ENCODE measurements around the gene TSC1.

Gene TSC1

DNA sequence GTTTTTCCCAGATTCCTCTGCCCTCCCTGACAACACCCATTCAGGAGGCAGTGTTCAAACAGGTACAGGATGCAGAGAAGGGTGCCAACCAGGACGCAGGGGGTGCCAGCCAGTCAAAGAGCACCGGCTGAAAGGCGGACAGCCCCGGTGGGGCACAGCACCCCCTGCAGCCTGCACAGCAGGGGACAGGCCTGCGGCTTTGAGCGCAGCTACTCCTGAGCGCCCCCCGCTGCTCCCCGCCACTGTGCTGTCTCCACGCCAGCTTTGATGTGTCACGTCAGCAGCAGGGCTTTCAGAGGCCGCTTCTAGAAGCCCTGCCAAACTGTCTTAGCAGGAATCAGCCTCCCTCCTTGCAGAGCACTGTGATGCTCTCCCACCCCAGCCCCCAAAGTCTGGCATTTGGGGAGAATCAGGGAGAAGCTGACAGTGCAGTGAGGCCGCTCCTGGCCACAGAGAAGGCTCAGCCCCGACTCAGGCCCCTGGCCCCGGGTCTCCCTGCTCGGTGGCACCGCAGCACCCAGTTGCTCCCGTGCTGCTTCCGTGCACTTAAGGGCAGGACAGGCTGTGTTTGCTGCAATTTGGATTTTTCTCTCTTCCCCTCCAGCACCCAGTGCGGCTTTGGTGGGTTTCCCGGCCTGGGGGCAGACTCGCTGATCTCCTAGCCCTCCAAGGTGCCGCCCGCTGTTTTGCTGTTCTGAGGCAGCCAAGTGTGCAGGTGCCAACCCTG lies 86.6 kb downstream of the TSC1 start:
- DNase-seq: no peak

DNA sequence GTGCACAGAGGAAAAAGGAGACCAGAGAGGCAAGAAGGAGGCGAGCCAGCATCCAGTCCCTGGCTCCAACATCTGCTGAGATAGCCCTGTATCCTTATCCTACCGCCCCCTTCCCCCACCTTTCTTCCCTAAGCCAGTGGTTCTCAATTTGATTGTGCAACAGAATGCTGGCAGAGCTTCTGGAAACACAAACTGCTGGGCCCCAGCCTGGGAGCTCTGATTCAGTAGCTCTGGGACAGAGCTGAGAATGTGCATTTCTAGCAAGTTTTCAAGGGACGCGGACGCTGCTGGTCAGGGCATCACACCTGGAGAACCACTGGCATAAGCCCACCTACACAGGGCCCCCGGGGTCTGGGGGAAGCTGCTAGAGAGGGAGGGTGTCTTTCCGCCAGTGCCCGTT lies 87.4 kb downstream of the TSC1 start:
- DNase-seq: no peak

- DNase-seq: no peak
Measured at GRCh38 chr9:132855904-132856303, 88.5 kb downstream of the TSC1 start.

DNA sequence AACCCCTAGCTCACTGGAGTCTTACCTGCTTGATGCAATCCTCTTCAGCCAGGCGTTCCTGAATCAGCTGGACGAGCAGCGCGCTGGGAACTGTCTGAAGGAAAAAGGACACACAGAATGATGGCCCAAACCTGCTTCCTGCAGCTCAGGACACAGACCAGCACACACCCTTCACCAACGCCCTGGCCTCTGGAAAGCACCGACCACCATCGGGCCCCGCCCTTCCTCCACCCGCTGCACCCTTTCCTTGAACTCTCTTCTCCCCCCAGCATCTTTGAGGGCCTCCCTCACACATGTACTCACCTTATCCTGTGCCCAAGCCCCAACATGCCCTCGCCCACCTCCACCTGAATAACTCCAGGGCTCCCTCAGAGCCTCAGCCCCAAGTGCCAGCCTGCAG lies 89.6 kb downstream of the TSC1 start:
- no peak for DNase-seq

GRCh38 chr9:132853482-132853881 lies 90.9 kb downstream of the TSC1 start:
- DNase-seq: no peak

GRCh38 chr9:132849185-132849706 lies 95.2 kb downstream of the TSC1 start:
- DNase-seq: no peak

GRCh38 chr9:132846918-132847515 lies 97.4 kb downstream of the TSC1 start:
- DNase-seq: no peak

DNA sequence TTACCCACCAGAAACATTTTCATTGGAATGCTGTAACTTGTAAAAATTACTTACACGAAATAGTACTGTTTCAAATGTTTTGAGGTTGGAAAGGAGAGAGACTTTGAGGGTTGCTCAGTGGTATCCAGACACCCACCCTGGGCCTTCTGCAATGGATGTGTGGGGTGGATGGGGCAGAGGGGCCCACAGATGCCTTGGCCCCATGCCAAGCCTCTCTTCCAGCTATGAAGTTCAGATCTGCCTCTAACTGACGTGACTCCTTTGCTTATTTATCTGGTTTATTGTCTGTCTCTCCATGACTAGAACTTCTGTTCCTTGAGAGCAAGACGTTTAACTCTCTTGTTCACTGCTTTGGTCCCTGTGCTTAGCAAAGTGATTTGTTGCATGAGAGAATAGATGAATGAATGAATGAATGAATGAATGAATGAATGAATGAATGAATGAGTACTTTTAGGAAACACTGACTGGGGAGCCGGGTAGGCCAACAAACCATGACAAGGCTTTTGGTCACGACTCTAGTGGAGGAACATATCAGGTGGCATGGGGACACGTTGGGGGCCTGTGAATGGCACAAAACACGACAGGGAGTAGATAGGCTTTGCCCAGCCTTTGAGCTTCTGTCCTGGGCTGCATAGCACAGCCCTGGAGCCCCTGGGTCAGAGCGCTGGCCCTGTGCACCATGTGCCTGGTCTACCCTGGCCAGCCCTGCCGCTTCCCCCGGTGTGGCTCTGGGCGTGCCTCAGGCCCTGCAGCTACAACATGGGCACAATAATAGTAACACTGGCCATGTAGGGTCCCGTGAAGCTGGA lies 98.1 kb downstream of the TSC1 start:
- DNase-seq: no peak

DNA sequence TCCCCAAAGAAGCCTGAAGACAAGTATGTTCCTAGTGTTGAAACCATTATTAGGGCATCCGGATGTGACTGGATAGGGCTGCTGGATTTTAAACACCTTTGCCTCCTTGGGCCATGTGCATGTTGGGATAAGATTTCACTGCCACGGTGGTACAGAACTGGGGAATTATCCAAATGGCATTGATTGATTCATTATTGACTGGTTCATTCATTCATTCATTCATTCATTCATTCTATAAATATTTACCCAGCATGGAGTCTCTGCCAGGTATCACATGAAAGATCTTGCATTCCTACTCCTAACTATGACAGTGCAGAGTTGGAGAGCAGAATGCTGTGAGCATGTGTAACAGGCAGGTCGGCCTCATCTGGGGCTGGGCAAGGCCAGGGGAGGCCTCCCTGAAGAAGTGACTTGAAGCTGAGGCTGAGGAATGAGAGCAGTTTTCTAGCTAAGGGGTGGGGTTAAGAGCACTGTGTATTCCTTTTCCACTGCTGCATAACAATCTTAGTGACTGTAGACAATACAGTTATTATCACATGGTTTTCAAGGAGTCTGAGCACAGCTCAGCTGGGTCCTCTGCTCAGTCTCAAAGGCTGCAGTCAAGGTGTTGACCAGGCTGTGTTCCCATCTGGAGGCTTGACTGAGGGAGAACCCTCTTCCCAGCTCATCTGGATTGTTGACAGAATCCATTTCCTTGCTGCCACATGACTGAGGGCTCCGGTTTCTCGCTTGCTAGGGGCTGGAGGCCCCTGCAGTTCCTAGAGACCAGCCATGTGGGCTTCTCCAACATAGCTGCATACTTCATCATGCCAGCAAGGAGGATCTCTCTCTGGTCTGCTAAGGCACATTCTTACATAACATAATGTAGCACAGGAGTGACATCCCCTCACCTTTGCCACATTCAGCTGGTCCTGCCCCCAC lies 102.0 kb downstream of the TSC1 start:
- DNase-seq: no peak
